GM12891 (cell line): ENCODE data around the gene GLTP.

Source experiments
- PAX5 ChIP-seq: IDR thresholded peaks from 2 replicates; pipeline ENCODE4 v1.6.1; 2011; ENCODE audit warnings: low read length, moderate library complexity, mild to moderate bottlenecking; ENCODE audit not compliant: insufficient read depth, severe bottlenecking
- POLR2A ChIP-seq: IDR thresholded peaks from 2 replicates; pipeline ENCODE4 v1.6.1; 2011; ENCODE audit warnings: low read depth, low read length, control low read depth
- POLR2AphosphoS5 ChIP-seq: IDR thresholded peaks from 2 replicates; pipeline ENCODE4 v1.6.1; 2011; ENCODE audit warnings: low read depth, low read length, control low read depth
- SPI1 ChIP-seq: IDR thresholded peaks from 2 replicates; pipeline ENCODE4 v1.6.1; 2011; ENCODE audit warnings: low read depth, low read length, control low read depth
- TAF1 ChIP-seq: IDR thresholded peaks from 2 replicates; pipeline ENCODE4 v1.6.1; 2011; ENCODE audit warnings: low read depth, low read length, control low read depth

- TF ChIP-seq POLR2A = no peak
- no peak for TF ChIP-seq POLR2AphosphoS5
- no peak for TF ChIP-seq TAF1
- TF ChIP-seq SPI1 = no peak
- TF ChIP-seq PAX5 = no peak
These were observed 57.4 kb downstream of the GLTP start for GRCh38 chr12:109822951-109823411.
